ENCODE results near the gene ITGB3BP.
"Not testable (repeated sequence)": the region's sequence is repeated elsewhere in the genome, so short reads cannot be mapped to it uniquely, and the experiment has no call there.

ITGB3BP gene

DNA sequence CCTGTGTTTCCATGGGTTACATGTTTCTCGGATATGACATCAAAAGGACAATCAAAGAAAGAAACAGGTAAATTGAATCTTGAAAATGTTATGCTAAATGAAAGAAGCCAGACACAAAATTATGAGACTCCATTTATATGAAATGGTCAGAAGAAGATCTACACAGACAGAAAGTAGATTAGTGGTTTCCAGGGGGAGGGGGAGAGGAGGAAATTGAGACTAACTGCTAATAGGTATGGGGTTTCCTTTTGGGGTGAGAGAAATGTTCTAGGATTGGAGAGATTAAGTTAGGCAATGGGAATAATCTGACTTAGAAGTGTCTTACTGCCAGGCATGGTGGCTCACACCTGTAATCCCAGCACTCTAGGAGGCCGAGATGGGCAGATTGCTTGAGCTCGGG, 21.8 kb downstream of the ITGB3BP start:
- DNase-seq, result no peak

DNA sequence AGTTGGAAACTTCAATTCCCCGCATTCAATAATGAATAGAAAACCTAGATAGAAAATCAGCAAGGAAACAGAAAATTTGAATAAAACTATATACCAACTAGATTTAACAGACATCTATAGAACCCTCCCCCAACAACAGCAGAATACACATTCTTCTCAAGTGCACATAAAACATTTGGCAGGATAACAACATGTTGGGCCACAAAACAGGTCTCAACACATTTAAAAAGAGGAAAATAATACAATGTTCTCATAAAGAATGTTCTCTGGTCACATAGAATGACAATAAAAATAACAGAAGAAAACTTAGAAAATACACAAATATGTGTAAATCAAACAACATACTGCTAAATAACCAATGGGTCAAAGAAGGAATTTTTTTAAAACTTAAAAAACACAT, 24.9 kb downstream of the ITGB3BP start:
- no peak for DNase-seq

DNA sequence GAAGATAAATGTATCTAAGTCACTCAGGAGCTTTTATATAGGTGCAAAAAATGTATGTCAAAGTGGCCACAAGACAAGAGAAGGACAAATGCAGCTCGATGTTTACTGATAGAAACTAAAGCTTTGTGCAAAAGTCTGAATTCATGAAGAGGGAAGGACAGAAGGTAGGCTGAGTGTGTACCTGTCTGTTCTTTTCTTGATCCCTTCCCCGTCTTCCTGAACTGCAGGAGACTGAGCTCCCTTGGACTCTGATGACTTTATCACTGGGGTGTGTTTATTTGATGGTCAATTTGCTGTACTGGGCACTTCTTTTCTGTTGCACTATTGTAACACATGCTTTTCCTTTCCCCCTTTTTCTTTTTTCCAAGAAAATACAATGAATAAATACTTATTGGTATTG, 25.4 kb downstream of the ITGB3BP start:
- no peak for DNase-seq

DNA sequence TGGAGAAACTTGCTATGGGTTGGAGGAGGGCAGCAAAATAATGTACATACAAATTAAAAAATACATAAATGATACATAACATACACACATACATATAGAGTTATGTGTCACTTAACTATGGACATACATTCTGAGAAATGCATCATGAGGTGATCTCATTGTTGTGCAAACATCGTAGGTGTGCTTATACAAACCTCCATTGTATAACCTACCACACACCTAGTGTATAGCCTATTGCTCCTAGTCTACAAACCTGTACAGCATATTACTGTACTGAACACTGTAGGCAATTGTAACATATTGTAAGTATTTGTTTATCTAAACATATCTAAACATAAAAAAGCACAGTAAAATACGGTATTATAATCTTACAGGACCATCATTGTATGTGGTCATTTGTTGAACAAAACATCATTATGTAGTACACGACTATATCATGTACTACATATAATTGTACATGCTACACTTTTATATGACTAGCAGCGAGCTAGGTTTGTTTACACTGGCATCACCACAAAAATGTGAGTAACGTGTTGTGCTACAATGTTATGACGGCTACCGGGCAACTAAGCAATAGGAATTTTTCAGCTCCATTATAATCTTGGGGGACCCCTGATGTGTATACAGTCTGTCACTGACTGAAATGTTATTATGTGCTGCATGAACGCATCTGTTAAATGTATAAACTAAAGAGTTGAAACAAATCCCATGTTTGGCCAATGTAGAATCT, 35.5 kb downstream of the ITGB3BP start:
- no peak for DNase-seq

DNA sequence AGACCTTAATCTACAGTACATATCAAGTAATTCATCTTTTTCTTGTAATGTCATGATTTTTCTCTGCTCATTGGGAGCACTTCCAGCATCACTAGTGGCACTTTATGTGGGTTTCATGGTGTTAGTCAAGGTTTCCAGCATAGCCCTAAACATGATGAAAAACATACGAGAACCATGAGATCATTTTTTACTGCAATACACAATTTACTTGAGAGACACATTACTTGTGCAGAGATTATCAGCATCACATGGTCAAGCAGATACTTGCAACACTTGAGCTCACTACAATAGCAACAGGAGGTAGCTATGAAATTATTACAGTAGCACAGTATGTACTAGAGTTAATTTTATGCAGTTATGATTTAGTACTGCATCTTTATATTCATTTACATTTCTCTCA, 36.4 kb downstream of the ITGB3BP start:
- no peak for DNase-seq

DNA sequence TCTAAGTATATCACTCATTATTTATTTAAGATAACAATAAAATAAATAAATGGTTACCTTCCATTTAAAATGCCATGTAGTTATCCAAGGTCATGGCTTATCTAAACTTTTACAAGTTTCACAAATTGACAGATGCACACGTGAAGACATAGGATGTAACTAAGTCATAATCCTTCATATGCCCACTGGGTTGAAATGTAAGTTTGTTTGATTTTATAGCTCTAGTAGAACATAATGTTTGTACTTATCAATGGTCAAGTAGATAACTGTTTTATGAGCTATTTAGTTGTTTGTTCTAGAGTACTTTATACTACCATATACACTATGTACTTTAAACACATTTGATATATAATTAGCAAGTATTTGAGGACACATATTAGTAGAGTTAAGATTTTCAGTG, 43.0 kb downstream of the ITGB3BP start:
- no peak for DNase-seq

DNA sequence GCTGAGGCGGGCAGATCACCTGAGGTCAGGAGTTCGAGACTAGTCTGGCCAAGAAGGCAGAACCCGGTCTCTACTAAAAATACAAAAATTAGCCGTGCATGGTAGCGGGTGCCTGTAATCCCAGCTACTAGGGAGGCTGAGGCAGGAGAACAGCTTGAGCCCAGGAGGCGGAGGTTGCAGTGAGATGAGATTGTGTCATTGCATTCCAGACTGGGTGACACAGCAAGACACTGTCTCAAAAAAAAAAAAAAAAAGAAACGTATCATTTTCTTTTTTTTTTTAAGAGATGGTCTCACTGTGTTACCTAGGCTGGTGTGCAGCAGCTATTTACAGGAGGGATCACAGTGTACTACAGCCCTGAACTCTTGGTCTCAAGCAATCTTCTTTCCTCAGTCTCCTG, 47.3 kb downstream of the ITGB3BP start:
- DNase-seq, result no peak

DNA sequence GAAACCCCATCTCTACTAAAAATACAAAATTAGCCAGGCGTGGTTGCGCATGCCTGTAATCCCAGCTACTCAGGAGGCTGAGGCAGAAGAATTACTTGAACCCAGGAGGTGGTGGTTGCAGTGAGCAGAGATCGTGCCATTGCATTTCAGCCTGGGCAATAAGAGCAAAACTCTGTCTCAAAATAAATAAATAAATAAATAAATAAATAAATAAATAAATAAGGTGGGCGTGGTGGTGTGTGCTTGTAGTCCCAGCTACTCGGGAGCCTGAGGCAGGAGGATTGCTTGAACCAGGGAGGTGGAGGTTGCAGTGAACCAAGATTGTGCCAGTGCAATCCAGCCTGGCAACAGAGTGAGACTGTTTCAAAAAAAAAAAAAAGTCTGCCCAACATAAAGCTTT, 54.3 kb downstream of the ITGB3BP start:
- not testable (repeated sequence) for DNase-seq

DNA sequence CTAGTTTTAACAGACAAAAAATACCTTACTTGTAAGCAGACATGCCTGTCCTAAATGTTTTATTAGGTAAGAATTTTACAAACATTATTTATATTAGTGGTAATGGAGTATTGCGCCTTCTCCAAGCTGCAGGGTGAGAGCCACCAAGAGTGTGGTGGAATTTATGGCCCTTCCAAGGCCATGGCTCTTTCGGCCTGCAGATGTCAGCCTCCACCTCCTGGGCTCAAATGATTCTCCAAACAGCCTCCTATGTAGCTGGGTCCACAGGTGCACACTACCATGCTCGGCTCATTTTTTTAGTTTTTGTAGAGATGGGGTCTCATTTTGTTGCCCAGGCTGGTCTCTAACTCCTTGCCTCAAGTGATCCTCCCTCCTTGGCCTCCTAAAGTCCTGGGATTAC, 56.3 kb downstream of the ITGB3BP start:
- DNase-seq, result no peak

DNA sequence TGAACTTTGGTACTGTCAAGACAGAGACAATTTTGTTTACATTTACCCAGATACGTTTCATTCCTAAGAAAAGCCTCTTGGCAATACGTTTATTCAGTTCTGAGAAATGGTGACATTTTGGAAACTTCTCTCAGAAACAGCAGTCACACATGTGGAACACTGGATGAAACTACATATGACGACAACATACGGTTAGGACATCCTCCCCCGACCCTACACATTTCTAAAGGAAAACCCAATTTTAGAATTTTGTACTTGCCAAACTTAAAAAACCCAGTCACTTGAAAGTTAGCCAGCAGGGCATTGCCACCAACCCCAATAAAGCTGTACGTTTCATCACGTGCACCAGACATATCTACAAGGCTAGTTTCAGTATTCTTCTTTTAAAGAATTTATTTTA, 56.8 kb downstream of the ITGB3BP start:
- no peak for DNase-seq

DNA sequence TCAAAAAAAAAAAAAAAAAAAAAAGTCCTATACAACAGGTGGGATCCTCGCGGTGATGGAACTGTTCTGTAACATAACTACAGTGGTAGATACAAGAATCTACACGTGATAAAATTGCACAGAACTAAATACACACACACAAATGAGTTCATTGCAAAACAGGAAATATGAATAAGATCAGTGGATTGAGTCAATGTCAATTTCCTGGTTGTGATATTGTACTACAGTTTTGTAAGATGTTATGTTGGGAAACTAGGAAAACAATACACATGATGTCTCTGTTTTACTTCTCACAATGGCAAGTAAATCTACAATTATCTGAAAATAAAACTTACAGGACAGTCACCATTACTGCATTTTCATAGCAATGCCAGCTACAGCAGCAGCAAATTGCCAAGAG, 59.8 kb downstream of the ITGB3BP start:
- DNase-seq, result no peak

DNA sequence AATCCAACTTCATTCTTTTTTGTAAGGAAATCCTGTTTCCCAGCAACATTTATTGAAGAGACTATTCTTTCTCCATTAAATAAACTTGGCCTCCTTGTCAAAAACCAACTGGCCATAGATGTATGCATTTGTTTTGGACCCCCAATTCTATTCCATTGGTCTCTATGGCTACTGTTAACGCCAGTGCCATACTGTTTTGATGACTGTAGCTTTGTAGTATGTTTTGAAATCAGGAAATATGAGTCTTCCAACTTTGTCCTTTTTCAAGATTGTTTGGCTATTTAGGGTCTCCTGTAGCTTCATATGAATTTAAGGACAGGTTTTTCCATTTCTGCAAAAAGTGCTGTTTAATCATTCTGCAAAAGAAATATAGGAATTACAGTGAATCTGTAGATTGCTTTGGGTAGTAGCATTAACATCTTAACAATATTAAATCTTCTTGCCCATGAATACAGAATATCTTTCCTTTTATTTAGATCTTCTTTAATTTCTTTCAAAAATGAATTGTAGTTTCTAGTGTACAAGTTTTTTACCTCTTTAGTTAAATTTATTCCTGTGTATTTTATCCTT, 61.3 kb downstream of the ITGB3BP start:
- DNase-seq, result no peak

DNA sequence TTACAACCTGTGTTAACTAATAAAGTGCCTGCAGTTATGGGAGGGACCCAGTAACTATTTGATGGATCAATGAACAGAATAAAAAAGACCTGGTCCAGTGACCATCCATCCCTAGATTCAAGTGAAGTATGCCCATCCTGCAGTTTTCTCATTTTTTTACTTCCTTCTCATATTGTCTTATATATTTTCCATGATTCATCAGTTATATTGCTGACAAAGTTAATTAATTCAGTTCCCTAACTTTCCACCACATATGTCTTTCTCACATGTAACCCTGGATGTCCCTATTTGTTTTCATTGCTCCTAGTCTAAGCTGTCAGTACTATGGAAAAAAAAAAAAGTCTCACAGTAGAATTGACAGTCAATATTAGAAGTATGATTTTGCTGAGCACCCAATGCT, 64.3 kb downstream of the ITGB3BP start:
- DNase-seq, result no peak

DNA sequence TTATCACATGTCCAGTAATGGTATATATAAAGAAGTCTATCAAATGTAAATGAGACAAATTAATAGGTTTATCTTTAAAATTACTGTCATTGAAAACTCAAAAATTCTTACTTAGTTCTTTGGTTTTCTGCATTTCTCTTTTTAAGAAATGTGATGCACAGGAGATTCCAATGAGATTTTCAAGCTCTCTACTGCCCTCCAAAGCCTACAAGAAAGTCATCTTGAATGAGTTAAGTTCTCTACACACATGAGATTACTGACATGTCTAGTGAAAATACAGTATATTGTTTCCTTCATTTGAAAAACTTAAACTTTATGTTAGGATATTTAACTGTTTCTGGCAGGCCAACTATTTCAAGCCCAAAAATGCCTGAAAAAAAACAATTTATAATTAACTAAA, 68.8 kb downstream of the ITGB3BP start:
- DNase-seq, result no peak

DNA sequence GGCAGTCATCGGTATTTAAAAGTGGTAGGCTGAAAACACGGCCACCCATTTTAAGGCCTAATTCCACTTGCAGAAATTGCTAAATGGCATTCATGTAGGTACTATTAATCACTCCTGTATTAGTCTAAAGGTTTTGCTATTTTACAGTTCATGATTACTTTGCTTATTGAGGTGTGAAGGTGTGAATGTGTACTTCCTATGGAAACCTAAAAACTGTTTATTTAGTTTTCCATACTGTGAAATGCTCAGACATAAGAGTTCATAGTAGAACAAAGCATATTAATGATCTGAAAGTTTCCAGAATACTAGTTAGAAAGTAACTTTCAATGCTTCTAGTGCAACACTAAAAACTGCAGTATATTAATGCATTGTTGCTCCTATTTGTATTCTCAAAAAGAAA, 69.8 kb downstream of the ITGB3BP start:
- DNase-seq, result no peak

DNA sequence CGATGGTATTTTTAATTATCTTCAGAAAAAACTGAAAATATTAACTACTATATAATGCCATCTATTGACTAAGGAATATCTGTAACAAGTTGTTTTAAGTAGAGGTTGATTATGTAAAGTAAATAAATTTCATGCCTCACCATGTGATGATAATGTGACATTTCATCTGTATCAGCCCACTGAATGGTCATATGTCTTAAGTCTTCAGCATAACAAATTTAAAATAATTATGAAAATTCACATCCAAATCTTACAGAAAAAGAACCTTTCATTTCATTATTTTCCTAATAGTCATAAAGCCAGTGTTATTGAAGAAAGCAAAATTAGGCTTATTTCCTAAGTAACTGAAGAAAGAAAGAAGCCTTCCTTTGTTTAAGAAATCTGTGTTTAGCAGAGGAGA, 72.6 kb downstream of the ITGB3BP start:
- DNase-seq, result no peak

DNA sequence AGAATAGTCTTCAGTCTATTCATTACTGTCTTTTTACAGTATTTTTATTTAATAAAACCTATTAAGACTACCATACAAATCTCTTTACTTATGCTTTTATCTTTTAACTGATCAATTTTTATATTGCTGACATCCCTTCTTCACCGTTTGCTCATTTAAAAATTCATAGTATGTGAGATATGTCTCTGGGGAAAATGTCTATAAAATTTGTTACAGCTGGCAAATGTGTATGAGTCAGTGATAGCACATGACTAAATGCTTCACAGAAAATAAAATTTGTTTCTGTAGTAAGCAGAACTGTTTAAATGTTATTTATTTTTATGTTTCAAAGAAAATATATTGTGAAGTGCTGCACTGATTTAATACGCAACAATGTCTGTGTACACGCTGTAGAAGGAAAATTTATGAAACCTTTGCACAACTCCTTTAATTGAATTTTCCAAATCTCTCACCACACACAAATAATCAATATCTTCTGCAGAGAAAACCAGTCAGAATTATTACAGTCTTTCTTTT, 74.2 kb downstream of the ITGB3BP start:
- no peak for DNase-seq

DNA sequence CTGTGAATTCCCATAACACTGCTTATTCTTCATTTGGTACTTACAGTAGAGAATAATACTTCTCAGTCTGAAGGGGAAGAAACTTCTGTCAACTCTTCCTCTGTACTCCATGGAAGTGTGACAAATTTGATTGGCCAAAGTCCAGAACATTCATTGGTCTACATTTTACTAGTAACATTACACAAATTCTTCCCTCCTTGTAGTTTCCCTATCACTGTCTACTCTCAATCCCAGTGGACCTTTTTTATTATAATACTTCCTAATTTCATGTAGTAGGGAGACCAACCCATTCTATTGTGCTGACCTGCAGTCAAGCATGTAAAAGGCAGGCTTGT, 80.9 kb downstream of the ITGB3BP start:
- DNase-seq, result no peak

DNA sequence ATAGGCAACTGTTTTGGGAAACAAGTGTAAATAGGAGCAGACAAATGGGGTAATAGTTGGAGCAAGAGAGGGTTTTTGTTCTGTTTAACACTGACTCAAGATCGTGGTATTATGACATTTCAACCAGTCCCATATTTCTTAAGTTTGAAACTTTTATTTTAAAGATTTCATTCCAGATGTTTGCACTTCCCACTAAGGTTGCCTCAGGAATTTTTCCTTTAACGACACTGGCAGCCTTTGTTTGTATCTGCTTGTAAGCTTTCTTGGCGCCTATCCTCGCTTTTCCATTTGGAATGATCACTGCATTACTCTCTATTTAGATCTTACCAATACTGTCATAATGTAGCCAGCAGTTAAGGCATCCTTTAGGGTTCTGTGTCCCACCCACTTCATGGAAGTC, 87.9 kb downstream of the ITGB3BP start:
- no peak for DNase-seq

DNA sequence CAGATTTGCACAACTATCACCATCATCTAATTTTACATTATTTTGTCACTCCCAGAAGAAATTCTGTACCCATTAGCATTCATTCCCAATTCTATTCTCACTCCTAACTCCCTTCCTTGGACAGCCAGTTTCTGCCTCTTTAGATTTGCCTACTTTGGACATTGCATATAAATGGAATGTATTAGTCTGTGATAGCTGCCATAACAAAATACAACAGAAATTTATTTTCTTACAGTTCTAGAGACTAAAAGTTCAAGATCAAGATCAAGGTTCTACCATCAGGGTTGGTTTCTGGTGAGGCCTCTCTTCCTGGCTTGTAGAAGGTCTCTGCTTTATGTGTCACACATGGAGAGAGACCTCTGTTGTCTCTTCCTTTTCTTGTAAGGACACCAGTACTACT, 93.7 kb downstream of the ITGB3BP start:
- DNase-seq, result no peak

DNA sequence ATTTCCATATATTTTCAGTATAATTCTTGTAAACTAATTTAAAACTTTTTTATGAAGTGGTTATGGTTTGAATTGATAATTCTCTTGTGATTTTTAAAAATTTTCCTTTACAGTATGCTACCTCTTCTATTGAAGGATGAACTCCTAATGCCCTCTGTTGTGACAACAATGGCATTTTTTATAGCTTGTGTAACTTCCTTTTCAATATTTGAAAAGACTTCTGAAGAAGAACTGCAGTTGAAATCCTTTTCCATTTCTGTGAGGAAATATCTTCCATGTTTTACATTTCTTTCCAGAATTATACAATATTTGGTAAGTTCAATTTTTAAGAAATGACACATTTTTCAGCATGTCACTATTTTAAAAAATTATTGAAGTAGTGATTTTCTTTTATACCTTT, 94.2 kb downstream of the ITGB3BP start:
- DNase-seq, result no peak

DNA sequence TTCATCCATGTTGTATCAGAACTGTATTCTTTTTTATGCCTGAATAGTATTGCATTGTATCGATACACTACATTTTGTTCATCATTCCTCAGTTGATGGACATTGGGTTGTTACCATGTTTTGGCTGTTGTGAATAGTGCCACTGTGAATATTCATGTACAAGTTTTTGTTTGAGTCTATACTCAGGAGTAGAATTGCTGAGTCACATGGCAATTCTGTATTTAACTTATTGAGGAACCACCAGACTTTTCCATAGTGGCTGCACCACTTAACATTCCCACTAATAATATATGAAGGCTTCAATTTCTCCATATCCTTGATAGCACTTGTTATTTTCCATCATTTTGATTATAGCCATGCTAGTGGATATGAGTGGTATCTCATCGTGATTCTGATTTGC, 99.4 kb downstream of the ITGB3BP start:
- DNase-seq, result no peak

DNA sequence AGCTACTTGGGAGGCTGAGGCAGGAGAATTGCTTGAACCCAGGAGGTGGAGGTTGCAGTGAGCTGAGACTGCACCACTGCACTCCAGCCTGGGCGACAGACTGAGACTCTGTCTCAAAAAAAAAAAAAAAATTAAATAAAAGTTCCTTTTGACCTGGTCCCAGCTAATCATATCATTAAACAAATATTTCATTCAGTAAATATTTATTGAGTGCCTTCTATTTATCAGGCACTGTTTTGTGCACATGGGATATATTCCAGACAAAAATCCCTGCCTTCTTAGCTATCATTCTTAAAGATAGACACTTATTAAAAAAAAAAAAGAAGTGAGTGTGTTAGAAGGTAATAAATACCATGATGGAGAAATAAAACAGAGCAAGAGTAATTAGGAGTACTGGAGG, 102.3 kb downstream of the ITGB3BP start:
- DNase-seq, result not testable (repeated sequence)

DNA sequence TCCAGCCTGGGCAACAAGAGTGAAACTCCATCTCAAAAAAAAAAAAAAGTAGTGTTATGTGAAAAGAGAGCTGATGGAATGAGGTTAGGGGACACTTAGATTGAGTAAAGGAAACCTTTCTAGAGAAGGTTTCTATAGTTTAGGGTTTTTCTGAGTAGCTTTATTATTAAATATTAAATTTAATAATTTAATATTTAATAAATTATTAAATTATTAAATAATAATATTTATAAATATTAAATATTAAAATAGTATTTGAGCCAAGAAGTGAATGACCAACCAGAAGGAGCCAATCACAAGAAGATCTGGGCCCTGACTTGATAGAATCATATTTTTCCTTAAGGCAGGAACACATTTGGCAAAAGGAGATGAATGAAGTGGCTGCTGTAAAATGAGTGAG, 104.9 kb downstream of the ITGB3BP start:
- DNase-seq, result no peak

DNA sequence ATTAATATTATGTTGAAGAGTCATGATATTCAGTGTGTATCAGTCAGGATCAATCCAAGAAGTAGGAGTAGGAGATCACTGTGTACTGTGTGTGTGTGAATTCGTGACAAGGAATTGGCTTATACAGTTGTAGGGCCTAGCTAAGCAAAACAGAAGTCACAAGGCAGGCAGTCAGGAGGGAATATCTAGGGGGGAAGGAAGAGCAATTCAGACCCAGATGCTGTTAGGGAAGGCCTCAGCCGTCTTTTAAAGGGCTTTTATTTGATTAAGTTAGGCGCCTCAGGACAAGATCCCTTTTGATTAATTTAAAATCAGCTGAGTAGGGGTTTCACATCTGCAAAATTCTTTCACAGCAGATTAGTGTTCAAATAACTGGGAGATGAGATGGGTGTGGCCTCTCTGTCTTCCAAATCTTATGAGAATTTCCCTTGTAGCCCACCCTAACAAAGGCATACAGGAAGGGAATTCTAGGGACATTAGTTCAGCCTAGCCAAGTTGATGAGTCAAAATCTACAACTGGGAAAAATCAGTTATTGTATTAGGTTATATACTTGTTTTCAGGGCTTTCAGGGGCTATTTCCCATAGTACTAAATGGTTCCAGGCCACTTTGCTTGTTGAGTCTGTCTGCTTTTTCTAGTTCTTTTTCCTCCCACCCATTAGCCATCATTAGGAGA, 108.2 kb downstream of the ITGB3BP start:
- DNase-seq, result no peak

All from activated effector memory CD4-positive, alpha-beta T cell treated with Interleukin-2 at 50 U/mL for 16 hours (primary cell).